Measurements from ENCODE around the gene ZNF808.

ZNF808 gene

GRCh38 chr19:52603558-52604207 lies 76.2 kb downstream of the ZNF808 start:
- Mint-ChIP-seq H3K9me3 (peaks cover 64% of the 10 kb centered on the region), H3K27me3 (ENCODE audit: low read depth, poor library complexity) (peaks cover 3% of the 10 kb centered on the region), H3K27ac (no peak overlapping the region), H3K36me3 (ENCODE audit: low read depth) (peaks cover 70% of the 10 kb centered on the region), H3K4me1 (peaks cover 34% of the 10 kb centered on the region), H3K4me3 (no peak overlapping the region)
- no peak for DNase-seq
- TF ChIP-seq, protein P1, sequence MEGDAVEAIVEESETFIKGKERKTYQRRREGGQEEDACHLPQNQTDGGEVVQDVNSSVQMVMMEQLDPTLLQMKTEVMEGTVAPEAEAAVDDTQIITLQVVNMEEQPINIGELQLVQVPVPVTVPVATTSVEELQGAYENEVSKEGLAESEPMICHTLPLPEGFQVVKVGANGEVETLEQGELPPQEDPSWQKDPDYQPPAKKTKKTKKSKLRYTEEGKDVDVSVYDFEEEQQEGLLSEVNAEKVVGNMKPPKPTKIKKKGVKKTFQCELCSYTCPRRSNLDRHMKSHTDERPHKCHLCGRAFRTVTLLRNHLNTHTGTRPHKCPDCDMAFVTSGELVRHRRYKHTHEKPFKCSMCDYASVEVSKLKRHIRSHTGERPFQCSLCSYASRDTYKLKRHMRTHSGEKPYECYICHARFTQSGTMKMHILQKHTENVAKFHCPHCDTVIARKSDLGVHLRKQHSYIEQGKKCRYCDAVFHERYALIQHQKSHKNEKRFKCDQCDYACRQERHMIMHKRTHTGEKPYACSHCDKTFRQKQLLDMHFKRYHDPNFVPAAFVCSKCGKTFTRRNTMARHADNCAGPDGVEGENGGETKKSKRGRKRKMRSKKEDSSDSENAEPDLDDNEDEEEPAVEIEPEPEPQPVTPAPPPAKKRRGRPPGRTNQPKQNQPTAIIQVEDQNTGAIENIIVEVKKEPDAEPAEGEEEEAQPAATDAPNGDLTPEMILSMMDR (IDR thresholded peaks at IDR 0.05): no peak
